GM19395 (cell line): ENCODE measurements around the gene MBD3.
"Not testable (repeated sequence)": the region's sequence is repeated elsewhere in the genome, so short reads cannot be mapped to it uniquely, and the experiment has no call there.

Source experiments
- ATAC-seq: cut with Tn5 transposase; IDR thresholded peaks from one replicate; pipeline ENCODE4 v1.9.1; 2021; ENCODE audit warnings: mild to moderate bottlenecking, moderate library complexity; ENCODE audit not compliant: unreplicated experiment

Gene MBD3

DNA sequence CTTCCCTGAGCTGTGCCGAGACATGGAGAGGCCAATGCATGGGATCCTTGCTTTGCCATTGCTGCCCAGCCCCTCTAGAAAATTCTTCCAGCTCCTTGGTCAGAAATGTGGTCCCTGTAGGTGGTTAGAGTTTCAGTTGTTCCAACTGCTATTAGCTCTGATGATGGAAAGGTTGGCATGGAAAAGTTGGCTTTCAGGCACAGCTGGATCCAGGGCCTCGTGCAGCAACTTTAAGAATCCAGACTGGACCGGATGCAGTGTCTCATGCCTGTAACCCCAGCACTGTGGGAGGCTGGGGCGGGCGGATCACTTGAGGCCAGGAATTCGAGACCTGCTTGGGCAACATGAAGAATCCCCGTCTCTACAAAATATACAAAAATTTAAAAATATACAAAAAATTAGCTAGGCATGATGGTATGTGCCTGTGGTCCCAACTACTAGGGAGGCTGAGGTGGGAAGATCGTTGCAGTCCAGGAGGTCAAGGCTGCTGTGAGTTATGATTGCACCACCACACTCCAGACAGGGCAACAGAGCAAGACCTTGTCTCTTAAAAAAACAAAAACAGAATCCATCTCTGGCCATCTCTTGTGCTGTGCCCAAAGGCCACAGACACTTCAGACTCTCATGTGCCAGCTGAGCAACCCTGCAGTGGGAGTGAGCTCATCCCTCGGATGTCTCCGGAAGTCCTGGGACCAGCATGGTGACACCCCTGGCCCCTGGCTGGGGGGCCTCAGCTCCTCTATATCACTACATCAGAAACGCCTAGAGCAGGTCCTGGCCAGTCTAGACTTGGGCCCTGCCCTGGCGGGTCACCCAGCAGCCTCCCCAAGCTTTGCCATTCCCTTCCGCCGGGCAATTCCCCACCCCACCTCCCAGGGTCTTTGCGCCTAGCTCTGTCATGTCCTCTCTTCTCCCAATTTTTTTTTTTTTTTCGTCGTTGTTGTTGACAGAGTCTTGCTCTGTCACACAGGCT lies 41.3 kb downstream of the MBD3 start:
- ATAC-seq = no peak

DNA sequence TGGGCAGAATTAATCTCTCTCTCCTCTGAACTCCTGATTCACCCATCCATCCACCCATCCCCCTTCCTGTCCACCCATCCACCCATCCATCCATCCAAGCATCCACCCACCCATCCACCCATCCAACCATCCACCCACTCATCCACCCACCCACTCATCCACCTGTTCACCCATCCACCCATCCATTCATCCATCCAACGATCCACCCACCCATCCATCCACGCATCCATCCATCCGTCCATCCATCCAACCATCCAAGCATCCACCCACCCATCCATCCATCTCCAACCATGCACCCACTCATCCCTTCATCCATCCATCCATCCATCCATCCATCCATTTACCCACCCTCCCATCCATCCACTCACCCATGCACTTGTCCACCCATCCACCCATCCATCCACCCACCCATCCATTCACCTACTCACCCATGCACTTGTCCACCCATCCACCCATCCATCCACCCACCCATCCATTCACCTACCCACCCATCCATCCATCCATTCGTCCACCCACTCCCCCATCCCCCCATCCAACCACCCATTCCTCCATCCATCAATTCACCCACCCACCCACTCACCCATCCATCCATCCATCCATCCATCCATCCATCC lies 43.2 kb downstream of the MBD3 start:
- ATAC-seq = no peak

DNA sequence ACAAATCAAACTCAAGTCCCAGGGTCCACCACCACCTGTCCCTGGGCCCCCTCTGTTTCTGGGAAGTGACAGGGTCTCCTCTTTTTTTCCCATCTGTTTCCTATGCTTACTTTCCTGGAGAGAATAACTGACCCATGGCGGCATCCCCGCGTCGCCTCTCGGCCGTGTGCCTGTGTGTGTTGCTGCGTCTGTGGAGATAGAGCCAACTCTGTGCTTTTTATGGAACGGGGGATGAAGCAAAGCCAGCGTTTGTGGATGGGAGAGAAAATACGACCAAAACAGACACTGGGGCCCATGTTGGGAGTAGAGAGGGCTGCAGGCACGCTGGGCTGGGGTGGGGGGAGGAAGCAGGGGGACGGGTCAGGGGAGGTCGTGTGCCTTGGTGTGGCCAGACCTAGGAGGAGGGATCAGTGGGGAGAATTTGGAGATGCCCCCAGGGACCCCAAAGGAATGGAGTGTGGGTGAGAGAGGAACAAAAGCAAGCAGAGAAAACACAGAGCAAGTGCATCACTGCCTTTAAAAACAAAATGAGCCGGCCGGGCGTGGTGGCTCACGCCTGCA lies 52.2 kb downstream of the MBD3 start:
- ATAC-seq = no peak

DNA sequence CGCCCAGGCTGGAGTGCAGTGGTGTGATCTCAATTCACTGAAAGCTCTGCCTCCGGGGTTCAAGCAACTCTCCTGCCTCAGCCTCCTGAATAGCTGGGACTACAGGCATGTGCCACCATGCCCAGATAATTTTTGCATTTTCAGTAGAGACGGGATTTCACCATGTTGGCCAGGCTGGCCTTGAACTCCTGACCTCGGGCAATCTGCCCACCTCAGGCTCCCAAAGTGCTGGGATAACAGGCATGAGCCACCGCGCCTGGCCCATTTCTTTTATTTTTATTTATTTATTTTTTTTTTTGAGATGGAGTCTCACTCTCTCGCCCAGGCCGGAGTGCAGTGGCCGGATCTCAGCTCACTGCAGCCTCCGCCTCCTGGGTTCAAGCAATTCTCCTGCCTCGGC lies 52.9 kb downstream of the MBD3 start:
- ATAC-seq = not testable (repeated sequence)

DNA sequence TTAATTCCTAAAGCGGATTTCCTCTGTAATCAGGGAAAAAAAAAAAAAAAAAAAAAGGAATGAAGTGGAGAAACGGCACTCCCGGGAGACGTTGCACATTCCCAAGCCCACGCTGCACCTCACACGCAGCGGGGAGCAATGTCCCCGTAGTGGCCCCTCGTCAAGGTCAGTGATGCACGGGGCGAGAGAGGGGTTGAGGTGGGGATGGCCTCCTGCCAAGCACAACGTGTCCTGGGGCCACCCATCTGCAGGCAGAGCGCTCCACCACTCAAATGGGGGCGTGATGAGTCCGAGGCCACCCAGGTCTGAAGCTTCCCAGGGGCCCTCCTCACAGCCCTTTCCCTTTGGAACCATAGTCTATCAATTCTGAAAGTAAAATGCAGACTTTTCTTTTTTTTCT lies 53.7 kb downstream of the MBD3 start:
- ATAC-seq = no peak

DNA sequence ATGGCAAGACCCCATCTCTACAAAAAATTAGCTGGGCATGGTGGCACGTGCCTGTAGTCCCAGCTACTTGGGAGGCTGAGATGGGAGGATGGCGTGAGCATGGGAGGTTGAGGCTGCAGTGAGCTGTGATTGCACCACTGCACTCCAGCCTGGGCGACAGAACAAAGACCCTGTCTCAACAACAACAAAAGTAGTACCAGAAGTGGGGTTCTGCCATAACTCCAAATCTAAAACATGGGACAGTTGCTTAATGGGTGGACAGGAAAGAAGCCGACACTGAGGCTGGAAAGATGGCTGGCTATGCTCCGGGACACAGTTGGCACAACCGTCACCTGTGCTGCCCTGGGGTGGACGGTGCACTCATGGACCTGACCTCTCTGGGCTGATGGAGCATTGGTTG lies 57.0 kb downstream of the MBD3 start:
- ATAC-seq = not testable (repeated sequence)

DNA sequence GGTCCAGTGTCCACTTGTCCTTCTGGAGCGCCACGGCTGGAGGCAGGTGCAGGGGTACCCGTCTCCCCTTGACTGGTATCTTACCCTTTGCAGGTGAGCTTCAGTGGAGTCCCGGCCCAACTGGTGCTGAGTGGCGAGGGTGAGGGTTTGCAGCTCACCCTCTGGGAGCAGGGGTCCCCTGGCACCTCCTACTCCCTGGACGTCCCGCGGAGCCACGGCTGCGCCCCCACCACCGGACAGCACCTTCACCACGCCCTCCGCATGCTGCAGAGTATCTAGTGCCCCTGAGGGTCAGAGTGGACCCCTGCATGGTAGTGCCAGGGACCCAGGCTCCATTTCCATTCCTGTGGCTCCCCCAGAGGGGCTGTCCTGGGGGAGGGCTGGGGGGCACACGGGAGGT lies 57.7 kb downstream of the MBD3 start:
- ATAC-seq = no peak

DNA sequence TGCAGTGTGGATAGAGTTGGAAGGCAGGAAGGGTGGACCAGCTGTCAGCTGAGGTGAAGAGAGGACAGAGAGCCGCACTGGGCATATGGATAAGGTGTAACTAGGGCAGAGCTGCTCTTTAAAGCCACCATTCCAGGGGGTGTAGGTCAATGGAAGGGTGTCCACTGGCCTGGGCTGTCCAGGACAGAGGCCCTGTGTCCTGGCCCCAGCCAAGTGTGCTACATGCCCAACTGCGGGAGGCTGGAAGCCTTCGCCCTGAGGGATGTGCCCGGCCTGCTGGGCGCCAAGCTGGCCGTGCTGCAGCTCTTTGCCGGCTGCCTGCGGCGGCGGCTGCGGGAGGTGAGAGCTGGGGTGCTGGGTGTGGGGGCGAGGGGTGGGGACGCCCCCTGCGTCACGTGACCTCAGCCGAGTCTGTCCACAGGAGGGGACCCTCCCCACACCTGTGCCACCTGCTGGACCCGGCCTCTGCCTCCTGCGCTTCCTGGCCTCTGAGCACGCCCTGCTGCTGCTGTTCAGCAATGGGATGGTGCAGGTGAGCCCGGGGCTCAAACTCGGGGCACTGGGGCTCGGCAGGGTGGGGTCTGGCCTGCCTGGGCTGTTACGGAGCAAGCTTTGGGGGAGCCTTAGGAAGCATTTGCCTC lies 59.0 kb downstream of the MBD3 start:
- no peak for ATAC-seq

DNA sequence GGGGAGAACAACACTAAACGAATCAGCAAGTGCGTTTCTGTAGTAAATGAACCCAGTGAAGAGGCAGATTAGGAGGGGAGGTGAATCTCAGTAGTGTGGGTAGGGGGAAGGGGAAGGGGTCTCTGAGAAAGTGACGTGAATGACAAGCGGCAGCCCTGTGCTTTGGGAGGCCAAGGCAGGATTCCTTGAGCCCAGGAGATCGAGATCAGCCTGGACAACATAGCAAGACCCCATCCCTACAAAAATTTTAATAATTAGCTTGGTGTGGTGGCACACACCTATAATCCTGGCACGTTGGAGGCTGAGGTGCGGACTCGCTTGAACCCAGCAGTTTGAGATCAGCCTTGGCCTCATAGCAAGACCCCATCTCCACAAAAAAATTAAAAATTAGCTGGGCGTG lies 60.7 kb downstream of the MBD3 start:
- no peak for ATAC-seq

DNA sequence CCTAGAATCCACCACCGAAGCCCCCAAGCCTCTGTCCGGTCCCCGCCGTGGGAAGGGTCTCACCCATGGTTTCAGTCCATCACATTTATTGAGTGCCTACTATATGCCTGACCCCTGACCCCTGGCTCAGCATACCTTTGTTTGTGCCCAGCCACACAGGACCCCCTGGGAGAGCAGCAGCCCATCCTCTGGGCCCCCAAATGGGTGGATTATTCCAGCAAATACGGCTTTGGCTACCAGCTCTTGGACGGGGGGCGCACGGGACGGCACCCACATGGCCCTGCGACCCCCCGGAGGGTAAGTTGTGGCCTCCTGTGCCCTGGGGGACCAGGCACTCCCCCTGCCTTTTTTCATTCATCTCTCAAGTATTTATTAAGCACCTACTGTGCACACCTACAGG lies 61.1 kb downstream of the MBD3 start:
- no peak for ATAC-seq

DNA sequence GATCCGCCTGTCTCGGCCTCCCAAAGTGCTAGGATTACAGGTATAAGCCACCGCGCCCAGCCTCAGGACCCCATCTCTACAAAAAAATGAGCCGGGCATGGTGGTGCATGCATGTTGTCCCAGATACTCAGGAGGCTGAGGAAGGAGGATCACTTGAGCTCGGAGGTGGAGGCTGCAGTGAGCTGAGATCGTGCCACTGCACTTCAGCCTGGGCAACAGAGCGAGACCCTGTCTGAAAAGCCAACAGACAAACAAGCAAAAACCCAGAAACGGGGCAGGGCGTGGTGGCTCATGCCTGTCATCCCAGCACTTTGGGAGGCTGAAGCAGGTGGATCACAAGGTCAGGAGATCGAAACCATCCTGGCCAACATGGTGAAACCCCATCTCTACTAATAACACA lies 61.8 kb downstream of the MBD3 start:
- ATAC-seq = not testable (repeated sequence)

DNA sequence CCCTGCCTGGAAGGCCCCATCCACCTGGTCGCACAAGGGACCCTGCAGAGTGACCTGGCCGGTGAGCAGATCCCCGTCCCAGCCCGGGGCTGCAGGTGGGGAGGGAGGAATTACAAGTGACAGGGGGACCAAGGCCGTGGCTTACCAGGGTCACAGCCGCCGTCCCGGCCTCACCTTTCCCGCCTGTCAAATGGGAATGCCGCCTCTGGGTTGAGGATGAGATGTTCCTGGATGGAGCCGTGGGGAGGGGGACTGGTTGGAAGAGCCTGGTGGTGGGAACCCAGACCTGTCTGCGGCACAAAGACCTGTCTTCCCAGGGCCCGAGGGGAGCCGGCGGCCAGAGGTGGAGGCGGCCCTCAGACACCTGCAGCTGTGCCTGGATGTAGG lies 63.2 kb downstream of the MBD3 start:
- ATAC-seq = no peak

DNA sequence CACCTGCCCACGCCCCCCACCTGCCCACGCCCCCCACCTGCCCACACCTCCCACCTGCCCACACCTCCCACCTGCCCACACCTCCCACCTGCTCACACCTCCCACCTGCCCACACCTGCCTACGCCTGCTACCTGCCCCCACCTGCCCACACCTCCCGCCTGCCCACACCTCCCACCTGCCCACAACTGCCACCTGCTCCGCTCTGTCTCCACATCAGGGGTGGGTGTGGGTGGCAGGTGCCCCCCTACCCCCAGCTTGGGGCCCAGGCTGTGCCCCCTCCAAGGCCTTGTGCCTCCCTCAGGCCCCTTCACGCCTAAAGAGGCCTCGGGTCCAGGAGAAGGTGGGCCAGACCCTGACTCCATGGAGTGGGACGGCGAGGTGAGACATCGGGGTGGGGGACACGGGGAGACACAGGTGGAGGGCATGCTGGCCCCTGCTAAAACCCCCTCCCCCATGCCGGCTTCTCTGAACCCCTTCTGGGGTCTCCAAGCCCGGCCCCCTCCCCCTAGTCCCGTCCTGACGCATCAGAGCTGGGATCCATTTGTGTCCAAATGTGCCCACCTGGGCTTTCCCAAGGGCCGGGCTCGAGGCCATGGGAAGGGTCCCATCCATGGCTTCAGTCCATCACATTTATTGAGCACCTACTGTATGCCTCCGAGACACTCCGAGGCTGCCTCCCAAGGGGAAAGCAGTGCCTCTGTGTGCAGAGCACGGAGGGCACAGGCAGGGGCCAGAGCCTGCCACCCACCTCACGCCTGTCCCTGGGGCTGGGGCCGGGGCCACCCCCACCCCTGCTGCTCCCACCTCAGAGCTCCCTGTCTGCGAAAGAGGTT lies 63.9 kb downstream of the MBD3 start:
- no peak for ATAC-seq

DNA sequence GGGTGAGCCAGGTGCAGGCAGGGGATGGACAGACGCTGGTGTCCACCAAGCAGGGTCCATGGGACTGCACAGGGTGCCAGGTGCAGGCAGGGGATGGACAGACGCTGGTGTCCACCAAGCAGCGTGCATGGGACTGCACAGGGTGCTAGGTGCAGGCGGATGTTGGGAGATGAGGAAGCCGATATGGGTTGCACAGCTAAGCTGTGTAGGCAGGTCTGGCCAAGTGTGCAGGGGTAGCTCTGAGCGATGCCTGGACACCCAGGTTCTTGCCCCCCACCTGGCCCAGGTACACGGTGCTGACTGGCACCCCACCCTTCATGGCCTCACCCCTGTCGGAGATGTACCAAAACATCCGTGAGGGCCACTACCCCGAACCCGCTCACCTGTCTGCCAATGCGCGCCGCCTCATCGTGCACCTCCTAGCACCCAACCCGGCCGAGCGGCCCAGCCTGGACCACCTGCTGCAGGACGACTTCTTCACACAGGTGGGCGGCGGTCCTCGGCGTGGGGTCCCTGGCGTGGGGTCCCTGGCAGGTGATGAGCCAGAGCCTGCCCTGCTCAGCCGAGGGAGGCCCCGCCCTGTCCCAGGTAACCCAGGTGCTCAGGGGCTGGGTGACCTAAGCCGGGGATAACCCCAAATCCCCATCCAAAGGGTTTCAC lies 64.9 kb downstream of the MBD3 start:
- ATAC-seq = no peak

DNA sequence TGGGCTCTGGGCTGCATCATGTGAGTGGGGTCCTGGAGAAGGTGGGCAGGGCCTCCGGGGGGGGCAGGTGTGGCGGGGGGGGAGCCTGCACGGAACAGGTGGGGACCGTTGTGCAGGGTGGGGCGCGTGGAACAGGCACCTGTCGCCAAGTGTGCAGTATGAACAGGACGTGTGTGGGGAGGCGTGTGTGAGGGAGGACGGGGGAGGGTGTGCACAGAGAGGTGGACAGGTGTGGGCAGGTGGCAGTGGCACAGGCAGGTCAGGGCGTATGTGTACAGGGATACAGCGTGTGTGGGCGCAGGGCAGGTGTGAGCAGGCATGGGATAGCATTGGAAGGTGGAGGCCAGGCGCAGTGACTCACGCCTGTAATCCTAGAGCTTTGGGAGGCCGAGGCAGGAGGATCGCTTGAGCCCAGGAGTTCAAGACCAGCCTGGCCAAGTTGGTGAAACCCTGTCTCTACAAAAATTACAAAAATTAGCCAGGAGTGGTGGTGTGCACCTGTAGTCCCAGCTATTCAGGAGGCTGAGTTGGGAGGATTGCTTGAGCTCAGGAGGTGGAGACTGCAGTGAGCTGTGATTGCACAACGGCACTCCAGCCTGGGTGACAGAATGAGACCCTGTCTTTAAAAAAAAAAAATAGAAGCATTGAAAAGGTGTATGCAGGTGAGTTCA lies 65.6 kb downstream of the MBD3 start:
- ATAC-seq = no peak

DNA sequence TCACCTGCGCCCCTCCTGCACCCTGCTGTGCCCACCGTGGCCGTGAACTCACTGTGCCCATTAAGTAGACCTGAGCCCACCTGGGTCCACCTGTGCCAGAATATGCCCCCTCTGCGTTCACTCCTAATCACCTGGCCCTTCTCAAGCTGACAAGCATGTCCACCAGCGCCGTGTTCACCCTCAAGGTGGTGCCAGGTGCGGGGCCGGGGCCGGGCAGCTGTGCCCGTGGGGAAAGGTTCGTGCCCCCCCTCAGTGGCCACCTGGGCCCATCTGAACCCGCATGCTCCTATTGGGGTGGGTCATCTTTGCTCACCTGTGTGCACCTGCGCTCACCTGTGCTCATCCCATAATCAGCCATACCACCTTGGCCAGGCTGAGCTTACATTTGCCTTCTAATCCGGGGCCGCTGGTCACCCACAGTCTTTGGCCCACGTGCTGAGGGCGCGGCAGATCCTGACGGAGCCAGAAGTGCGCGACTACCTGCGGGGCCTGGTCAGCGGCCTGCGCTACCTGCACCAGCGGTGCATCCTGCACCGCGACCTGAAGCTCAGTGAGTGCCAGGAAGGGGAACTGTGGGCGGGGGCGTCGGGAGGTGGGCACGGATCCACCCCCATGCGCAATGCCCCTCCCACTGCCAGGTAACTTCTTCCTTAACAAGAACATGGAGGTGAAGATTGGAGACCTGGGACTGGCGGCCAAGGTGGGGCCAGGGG lies 66.4 kb downstream of the MBD3 start:
- ATAC-seq = no peak

DNA sequence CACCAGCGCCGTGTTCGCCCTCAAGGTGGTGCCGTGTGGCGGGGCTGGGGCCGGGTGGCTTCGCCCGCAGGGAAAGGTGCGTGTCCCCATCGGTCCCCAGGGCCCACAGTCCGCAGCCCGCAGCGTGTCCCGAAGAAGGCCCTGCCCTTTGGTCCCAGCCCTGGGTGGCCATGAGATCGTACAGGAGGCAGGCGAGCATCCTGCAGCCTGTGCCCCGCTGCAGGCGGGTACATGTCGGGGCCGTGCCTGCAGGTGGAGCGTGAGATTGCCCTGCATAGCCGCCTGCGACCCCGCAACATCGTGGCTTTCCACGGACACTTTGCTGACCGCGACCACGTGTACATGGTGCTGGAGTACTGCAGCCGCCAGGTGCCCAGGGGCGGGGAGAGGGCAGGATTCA lies 67.3 kb downstream of the MBD3 start:
- ATAC-seq = no peak

DNA sequence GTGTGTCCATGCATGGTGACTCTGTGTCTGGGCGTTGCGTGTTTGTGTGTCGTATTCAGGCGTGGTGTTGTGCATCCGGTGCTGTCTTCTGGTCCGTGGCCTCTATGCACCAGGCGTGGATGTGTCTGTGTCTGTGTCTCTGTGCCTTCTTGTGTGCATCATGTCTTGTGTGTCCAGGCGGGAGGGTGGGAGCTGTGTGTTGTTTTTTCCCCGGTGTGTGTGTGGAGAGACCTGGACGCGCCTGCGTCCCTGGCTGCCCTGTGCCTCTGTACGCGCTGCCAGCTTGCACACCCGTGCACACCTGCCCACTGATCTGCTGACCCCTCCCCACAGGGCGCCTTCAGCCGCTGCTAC lies 67.7 kb downstream of the MBD3 start:
- no peak for ATAC-seq

DNA sequence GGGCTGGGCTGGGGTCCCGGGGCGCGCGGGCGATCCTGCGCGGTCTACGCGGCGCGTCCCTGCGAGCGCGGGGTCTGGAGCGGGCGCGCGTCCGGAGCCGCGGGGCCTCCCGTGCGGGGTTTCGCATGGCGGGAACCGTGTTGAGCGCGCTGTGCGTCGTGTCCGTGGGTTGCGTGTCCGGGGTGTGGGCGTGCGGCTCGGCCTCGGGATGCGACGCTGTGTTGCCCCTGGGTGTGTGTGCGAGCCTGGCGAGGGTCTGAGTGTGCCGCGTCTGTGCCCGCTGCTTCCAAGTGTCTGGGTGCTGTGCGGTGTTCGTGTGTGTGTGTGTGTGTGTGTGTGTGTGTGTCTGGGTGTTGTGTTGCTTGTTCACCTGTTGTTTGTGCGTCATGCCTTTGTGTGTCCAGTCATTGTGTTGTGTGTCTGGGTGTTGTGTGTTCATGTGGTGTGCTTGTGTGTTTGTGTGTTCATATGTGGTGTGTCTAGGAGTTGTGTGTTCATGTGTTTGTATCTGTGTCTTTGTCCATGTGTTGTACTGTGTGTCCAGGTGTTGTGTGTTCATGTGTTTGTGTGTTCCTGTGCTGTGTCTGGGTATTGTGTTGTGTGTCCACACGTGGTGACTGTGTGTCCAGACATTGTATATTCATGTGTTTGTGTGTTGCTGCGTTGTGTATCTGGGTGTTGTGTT lies 68.2 kb downstream of the MBD3 start:
- ATAC-seq = no peak
